Lower leg skin (tissue), 4 donors: ENCODE data around the gene JUP. TPM values are rescaled to one million over a fixed set of nuclear protein-coding genes. Genes with fewer than 3 reads are reported as not detected.

Experiments
- DNase-seq, 2 donors: peaks; one replicate each; pipeline ENCODE4 v3.0.0-alpha.2; 2019; ENCODE audit warnings: low spot score in 2 of 2
- H3K4me3 ChIP-seq: fragments of 200-600 bp; sonication (generic); 2 replicates; pipeline ENCODE4 v1.5.1; 2017; ENCODE audit warnings: mild to moderate bottlenecking, low read depth; ENCODE audit not compliant: poor library complexity, severe bottlenecking
- POLR2A ChIP-seq, 2 donors: fragments of 450-650 bp; IDR thresholded peaks; one replicate each; pipeline ENCODE4 v1.6.1; 2016 to 2017; ENCODE audit warnings: antibody characterized with exemption in 2 of 2, mild to moderate bottlenecking in 1 of 2, moderate library complexity in 1 of 2
- WGBS, 2 donors: methylation state at CpG; one replicate each; pipeline ENCODE4 v1.1.5; 2018; 5-methylcytosine and 5-hydroxymethylcytosine counted together
- intact Hi-C: fragments of 100-400 bp; cut with DNase I; formaldehyde crosslinking; loops from one replicate; pipeline ENCODE4 v1.15.0; 2023; ENCODE audit warnings: low total_unique reads
- total RNA-seq, 4 donors: library from RNA; depleted of rRNA; stranded (reverse); fragments of >200 nt; gene quantifications; one replicate each; pipeline ENCODE4 v1.1.0, GENCODE V29; 2016
- TF ChIP-seq, protein P1 (sequence below), 3 donors: fragments of 450-650 bp; IDR thresholded peaks; one replicate each; pipeline ENCODE4 v1.5.1; 2016; ENCODE audit warnings: antibody characterized with exemption in 3 of 3, mild to moderate bottlenecking in 3 of 3, moderate library complexity in 2 of 3

Gene JUP
- total RNA-seq, 4 donors from 2014 or later: 1,980 to 2,336 (median 2,116) TPM

DNA sequence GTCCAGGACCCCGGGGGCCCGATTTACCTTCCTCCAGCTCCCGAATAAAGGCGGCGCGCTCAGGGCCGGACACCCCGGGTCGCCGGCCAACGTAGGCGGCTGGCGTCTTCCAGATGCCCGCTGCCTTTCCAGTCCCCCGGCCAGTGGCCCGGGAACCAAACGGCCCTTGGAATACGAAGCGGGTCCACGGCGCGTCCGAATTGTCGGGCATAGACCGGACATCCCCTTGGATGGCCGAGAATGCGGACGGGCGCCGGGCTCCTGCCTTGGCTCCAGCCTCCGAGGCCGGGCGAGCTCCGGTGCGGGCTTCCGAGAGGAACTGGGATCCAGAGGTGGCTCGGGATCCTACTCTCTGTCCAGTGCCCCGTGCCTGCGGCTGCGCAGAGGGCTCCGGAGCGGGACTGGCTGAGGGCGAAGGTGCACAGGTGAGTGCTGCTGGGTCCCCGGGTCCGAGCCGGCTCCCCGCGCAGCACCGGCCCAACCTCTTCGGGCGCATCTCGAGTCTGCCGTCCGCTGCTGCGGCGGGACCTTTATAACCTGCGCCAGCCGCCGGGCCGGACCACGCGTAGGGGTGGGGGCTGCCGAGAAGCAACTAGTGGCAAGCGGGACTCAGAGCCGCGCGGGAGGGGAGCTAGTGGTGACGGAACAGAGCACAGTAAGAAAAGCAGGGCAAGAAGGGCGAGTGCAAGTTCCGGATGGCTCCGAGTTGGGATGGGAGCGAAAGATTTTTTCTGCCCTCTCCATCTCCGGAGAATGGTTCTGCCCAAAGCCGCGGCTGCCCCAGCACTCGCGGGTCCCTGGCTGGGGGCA is 52.2 kb downstream of the JUP start, which contains the start of gene HAP1:
Gene HAP1, minus strand, starts transcription at position 505 of the 810 bp plus-strand sequence. Its CDS starts 9 bp downstream, at position 496.
- 0 to 1% methylated on average over 43 to 48 of the region's 77 CpGs for whole genome bisulfite sequencing, 2 donors
- DNase-seq: no peak
- H3K4me3 ChIP-seq: peak within 1 kb of the TSS; percentile 8
- intact Hi-C loops: no loop called here
- TF ChIP-seq, protein P1, sequence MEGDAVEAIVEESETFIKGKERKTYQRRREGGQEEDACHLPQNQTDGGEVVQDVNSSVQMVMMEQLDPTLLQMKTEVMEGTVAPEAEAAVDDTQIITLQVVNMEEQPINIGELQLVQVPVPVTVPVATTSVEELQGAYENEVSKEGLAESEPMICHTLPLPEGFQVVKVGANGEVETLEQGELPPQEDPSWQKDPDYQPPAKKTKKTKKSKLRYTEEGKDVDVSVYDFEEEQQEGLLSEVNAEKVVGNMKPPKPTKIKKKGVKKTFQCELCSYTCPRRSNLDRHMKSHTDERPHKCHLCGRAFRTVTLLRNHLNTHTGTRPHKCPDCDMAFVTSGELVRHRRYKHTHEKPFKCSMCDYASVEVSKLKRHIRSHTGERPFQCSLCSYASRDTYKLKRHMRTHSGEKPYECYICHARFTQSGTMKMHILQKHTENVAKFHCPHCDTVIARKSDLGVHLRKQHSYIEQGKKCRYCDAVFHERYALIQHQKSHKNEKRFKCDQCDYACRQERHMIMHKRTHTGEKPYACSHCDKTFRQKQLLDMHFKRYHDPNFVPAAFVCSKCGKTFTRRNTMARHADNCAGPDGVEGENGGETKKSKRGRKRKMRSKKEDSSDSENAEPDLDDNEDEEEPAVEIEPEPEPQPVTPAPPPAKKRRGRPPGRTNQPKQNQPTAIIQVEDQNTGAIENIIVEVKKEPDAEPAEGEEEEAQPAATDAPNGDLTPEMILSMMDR (IDR thresholded peaks at IDR 0.05): no peak
- no peak for TF ChIP-seq POLR2A (IDR thresholded peaks at IDR 0.05)

DNA sequence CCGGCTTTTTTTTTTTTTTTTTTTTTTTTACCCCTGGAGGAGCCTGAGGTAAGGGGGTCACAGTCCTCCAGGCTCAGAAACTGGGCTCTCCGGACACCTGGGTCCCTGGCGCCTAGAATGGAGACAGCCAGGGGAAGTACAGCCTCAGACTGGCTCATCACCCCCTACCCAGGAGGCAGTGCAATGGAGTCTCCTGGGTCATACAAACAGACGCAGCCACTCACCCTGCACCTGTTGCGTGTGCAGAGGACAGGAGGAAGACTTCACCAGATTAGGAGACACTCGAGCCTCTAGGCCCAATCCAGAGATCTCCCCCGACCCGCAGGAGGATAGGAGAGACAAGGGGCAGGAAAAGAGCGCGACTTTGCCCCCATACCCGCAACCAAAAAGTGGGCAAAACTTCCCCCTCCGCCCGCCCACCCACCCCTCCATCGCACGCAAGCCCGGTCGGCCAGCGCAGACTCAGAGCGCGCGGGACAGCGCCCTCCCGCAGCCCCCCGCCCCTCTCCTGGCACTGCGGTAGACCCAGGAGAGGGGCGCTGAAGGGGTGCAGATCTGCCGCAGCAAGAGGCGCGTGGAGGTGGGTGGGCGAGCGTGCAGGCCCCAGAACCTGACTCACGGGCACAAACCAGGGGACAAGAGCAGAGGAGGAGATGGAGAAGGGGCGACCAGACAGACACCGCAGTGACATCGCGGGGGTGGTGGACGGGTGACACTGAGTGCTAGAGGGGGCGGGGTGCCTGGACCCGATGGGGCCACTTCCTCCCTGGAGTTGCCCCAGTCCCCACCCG is 53.0 kb downstream of the JUP start:
- no peak for DNase-seq
- TF ChIP-seq POLR2A (IDR thresholded peaks at IDR 0.05): no peak
- TF ChIP-seq, protein P1 (IDR thresholded peaks at IDR 0.05): no peak
- intact Hi-C loops: no loop called here
- 17 to 19% methylated on average over 35 to 37 of the region's 40 CpGs for WGBS, 2 donors
- no peak overlapping the region for H3K4me3 ChIP-seq

DNA sequence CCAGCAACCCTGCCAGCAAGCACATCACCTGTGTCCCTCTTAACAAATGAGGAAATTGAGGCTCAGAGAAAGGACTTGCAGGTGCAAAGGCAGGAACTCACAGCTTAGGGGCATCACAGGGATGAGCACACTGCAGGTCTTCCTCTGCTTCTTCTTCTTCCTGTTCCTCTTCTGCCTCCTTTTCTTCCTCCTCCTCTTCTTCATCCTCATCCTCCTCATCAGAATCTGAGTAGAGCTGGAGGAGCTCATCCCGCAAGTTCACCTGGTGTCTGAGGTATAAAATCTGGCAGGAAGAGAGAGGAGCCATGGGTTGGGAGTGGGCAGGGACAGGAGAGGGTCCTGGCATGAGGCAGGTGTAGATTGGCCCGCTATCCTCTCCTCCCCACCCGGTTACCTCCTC is 54.7 kb downstream of the JUP start:
- 52 to 73% methylated on average over 3 of the region's 3 CpGs for WGBS, 2 donors
- intact Hi-C loops: no loop called here

DNA sequence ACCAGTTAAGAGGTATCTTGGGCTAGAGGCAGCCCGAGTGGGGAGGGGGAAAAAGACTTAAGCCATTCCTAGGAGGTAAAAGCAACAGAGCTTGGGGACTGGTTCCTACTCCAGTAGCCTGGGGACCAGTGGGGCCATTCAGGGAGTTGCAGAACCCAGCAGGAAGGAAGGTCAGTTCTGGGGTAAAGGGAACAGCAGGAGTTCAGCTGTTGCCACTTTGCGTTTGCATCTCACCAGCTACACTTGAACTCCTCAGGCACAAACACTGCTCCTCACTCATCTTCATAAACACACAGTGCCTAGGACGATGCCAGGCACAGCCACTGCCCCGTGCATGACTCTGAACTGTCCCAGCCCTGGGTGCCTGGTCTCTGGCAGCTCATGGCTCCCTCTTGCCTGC is 56.0 kb downstream of the JUP start:
- TF ChIP-seq, protein P1 (IDR thresholded peaks at IDR 0.05): no peak
- TF ChIP-seq POLR2A (IDR thresholded peaks at IDR 0.05): no peak
- intact Hi-C loops: no loop called here
- no peak overlapping the region for H3K4me3 ChIP-seq
- WGBS, 2 donors: 53 to 69% methylated on average over 4 of the region's 4 CpGs
- DNase-seq: no peak

More for the DNA sequence above, 54.7 kb downstream of the JUP start:
- no peak for DNase-seq
- H3K4me3 ChIP-seq: no peak overlapping the region
- TF ChIP-seq, protein P1 (IDR thresholded peaks at IDR 0.05): no peak
- TF ChIP-seq POLR2A (IDR thresholded peaks at IDR 0.05): no peak

DNA sequence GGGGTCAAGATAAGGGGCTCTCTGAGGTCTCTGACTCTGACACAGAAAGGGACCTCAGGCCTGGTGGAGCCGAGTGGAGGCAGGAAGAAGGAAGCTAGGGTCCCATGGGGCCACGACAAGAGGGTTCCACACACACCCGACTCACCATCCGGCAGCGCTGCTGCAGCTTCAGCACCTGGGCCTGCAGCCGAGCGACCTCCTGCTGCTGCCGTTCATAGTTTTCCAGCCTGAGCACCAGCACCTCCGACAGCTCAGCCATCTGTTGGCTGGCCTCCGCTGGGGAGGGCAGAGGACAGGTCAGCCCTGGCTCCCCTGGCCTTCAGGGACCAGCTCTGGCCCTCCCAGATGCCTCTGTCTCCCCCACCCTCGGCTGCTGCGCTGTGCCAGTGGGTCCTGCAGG is 58.5 kb downstream of the JUP start:
- WGBS, 2 donors: 70 to 94% methylated on average over 12 of the region's 12 CpGs
- H3K4me3 ChIP-seq: no peak overlapping the region
- intact Hi-C loops: no loop called here
- DNase-seq: no peak
- no peak for TF ChIP-seq POLR2A (IDR thresholded peaks at IDR 0.05)
- TF ChIP-seq, protein P1 (IDR thresholded peaks at IDR 0.05): no peak
